Muscle layer of duodenum (tissue), 2 donors: Measurements from ENCODE around the gene MRPS27.
A peak's percentile ranks its signal among the peaks of the same experiment; 100 is the strongest.

ENCODE experiments used
- H3K27ac ChIP-seq: one replicate; pipeline ENCODE4 v1.7.0; 2013; ENCODE audit warnings: mild to moderate bottlenecking, low read length
- H3K27me3 ChIP-seq: one replicate; pipeline ENCODE4 v1.7.0; 2013; ENCODE audit warnings: low read depth, mild to moderate bottlenecking, control low read depth, low read length
- H3K36me3 ChIP-seq, 2 donors: one replicate each; pipeline ENCODE4 v1.7.0; 2013; ENCODE audit warnings: low read length in 2 of 2, control low read depth in 1 of 2, mild to moderate bottlenecking in 1 of 2; ENCODE audit not compliant: insufficient read depth in 2 of 2, control insufficient read depth in 1 of 2
- H3K4me1 ChIP-seq, 2 donors: one replicate each; pipeline ENCODE4 v1.7.0; 2013; ENCODE audit warnings: low read length in 2 of 2, mild to moderate bottlenecking in 2 of 2, control low read depth in 1 of 2, moderate library complexity in 1 of 2; ENCODE audit not compliant: insufficient read depth in 2 of 2, control insufficient read depth in 1 of 2
- H3K4me3 ChIP-seq, 2 donors: one replicate each; pipeline ENCODE4 v1.7.0; 2013; ENCODE audit warnings: low read length in 2 of 2, low read depth in 1 of 2, mild to moderate bottlenecking in 1 of 2
- H3K9me3 ChIP-seq, 2 donors: one replicate each; pipeline ENCODE4 v1.7.0; 2013; ENCODE audit warnings: low read length in 2 of 2, control low read depth in 1 of 2, mild to moderate bottlenecking in 1 of 2; ENCODE audit not compliant: control insufficient read depth in 1 of 2
- donor health status: healthy.

MRPS27 gene

GRCh38 chr5:72288924-72289323 lies 31.1 kb downstream of the MRPS27 start:
- H3K27me3 ChIP-seq: no peaks in the 10 kb centered on the region
- H3K36me3 ChIP-seq: peaks cover 0 to 6% of the 10 kb centered on the region in 2 donors
- H3K4me1 ChIP-seq: peaks cover 0 to 5% of the 10 kb centered on the region in 2 donors
- no peak overlapping the region for H3K4me3 ChIP-seq
- H3K9me3 ChIP-seq: no peaks in the 10 kb centered on the region
- H3K27ac ChIP-seq: no peak overlapping the region

DNA sequence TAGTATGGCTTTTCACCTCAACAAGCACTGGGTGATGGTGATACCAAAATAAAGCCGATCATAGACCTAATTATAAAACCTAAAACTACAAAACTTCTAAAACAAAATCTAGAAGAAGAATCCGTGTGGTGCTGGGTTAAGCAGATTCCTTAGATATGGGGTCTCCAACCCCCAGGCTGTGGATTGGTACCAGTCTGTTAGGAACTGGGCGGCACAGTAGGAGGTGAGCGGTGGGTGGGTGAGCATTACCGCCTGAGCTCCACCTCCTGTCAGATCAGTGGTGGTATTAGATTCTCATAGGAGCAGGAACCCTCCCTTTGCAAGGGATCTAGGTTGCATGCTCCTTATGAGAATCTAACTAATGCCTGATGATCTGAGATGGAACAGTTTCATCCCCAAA lies 33.2 kb downstream of the MRPS27 start:
- peaks cover 0 to 6% of the 10 kb centered on the region in 2 donors for H3K36me3 ChIP-seq
- peaks cover 0 to 11% of the 10 kb centered on the region in 2 donors for H3K4me1 ChIP-seq
- H3K27ac ChIP-seq: no peak overlapping the region
- H3K4me3 ChIP-seq: no peak overlapping the region
- H3K27me3 ChIP-seq: no peaks in the 10 kb centered on the region
- H3K9me3 ChIP-seq: no peaks in the 10 kb centered on the region

GRCh38 chr5:72285424-72285821 lies 34.6 kb downstream of the MRPS27 start:
- peaks cover 0 to 6% of the 10 kb centered on the region in 2 donors for H3K36me3 ChIP-seq
- H3K4me3 ChIP-seq: no peak overlapping the region
- peaks cover 0 to 18% of the 10 kb centered on the region in 2 donors for H3K4me1 ChIP-seq
- H3K27ac ChIP-seq: no peak overlapping the region
- no peaks in the 10 kb centered on the region for H3K9me3 ChIP-seq
- no peaks in the 10 kb centered on the region for H3K27me3 ChIP-seq

- H3K4me3 ChIP-seq: no peak overlapping the region
- no peaks in the 10 kb centered on the region for H3K27me3 ChIP-seq
- H3K27ac ChIP-seq: no peak overlapping the region
- peaks cover 0 to 20% of the 10 kb centered on the region in 2 donors for H3K4me1 ChIP-seq
- H3K36me3 ChIP-seq: no peaks in the 10 kb centered on the region
- no peaks in the 10 kb centered on the region for H3K9me3 ChIP-seq
Observed at GRCh38 chr5:72284559-72285423, 35.2 kb downstream of the MRPS27 start.

- H3K4me3 ChIP-seq: no peak overlapping the region
- peaks cover 0 to 6% of the 10 kb centered on the region in 2 donors for H3K36me3 ChIP-seq
- H3K27me3 ChIP-seq: no peaks in the 10 kb centered on the region
- H3K27ac ChIP-seq: no peak overlapping the region
- peaks cover 0 to 20% of the 10 kb centered on the region in 2 donors for H3K4me1 ChIP-seq
- H3K9me3 ChIP-seq: no peaks in the 10 kb centered on the region
Observed at GRCh38 chr5:72283358-72283757, 36.7 kb downstream of the MRPS27 start.

- no peak overlapping the region for H3K4me3 ChIP-seq
- H3K36me3 ChIP-seq: peaks cover 0 to 6% of the 10 kb centered on the region in 2 donors
- H3K4me1 ChIP-seq: peaks cover 0 to 20% of the 10 kb centered on the region in 2 donors
- H3K27me3 ChIP-seq: no peaks in the 10 kb centered on the region
- no peaks in the 10 kb centered on the region for H3K9me3 ChIP-seq
- peak overlapping the region; percentile 34 for H3K27ac ChIP-seq
Observed at GRCh38 chr5:72282878-72283277, 37.2 kb downstream of the MRPS27 start.

DNA sequence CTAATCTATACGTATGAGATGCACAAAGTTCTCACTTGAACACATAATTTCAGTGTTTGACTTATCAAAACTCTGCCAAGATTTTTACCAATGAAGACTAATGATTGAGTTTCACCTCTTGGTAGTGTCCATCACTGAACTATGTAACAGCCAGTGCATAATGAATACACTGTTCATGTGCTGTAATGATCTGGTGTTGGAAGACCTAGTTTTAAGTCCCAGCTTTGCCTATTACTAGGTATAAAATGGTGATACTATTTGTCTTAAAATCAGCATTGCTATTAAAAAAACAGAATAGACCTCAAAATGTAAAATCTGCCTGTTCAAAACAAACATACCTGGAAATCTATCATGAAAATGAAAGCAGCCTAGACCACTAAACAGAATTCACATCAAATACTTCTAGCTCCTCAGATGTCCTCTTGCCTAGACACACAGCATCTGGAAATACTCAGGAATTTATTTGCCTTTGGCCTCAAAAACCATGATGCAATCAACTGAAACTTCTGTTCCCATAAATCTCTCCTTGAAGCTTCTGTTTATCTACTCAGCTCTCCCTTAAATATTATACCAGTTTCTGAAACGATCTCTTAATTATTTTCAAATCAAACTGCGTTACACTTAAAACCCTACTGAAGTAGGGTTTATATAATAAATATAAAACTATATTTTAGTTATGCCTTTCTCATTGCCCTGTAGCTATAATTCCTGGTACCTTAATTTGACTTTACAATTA lies 38.1 kb downstream of the MRPS27 start:
- Histone ChIP-seq H3K27me3 (no peaks in the 10 kb centered on the region), H3K4me3 (no peak overlapping the region), H3K9me3 (no peaks in the 10 kb centered on the region), H3K4me1 (peaks cover 0 to 20% of the 10 kb centered on the region in 2 donors), H3K36me3 (peaks cover 0 to 6% of the 10 kb centered on the region in 2 donors), H3K27ac (no peak overlapping the region)

DNA sequence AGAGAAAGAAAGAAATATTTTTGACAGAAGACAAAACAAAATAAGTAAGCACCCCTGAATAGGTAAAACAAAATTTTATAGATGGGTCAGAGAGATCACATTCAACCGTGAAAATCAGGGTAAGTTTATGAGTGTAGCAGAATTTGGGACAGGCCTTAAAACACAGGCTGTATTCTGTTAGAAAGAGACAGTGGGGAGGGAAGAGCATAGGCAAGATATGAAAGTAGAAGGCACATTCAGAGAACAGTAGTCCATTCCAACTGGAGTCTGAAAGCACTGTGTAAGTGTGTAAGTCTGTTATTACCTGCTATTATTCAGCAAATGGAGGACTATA lies 38.6 kb downstream of the MRPS27 start:
- H3K27ac ChIP-seq: no peak overlapping the region
- H3K36me3 ChIP-seq: peaks cover 0 to 6% of the 10 kb centered on the region in 2 donors
- H3K4me3 ChIP-seq: no peak overlapping the region
- H3K27me3 ChIP-seq: no peaks in the 10 kb centered on the region
- peaks cover 0 to 1% of the 10 kb centered on the region in 2 donors for H3K9me3 ChIP-seq
- H3K4me1 ChIP-seq: peaks cover 0 to 20% of the 10 kb centered on the region in 2 donors

GRCh38 chr5:72280581-72281069 lies 39.4 kb downstream of the MRPS27 start:
- Histone ChIP-seq H3K27me3 (no peaks in the 10 kb centered on the region), H3K4me3 (no peak overlapping the region), H3K9me3 (peaks cover 0 to 5% of the 10 kb centered on the region in 2 donors), H3K27ac (no peak overlapping the region), H3K4me1 (peaks cover 0 to 20% of the 10 kb centered on the region in 2 donors), H3K36me3 (peaks cover 0 to 6% of the 10 kb centered on the region in 2 donors)

DNA sequence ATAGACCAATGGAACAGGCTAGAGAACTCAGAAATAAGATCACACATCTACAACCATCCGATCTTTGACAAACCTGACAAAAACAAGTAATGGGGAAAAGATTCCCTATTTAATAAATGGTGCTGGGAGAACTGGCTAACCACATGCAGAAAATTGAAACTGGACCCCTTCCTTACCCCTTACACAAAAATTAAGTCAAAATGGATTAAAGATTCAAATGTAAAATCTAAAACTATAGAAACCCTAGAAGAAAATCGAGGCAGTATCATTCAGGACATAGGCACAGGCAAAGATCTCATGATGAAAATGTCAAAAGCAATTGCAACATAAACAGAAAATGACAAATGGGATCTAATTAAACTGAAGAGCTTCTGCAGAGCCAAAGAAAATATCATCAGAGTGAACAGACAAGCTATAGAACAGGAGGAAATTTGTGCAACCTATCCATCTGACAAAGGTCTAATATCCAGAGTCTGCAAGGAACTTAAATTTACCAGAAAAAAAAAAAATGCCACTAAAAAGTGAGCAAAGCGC lies 43.8 kb downstream of the MRPS27 start:
- H3K27ac ChIP-seq: no peak overlapping the region
- peaks cover 0 to 5% of the 10 kb centered on the region in 2 donors for H3K9me3 ChIP-seq
- no peaks in the 10 kb centered on the region for H3K27me3 ChIP-seq
- peaks cover 0 to 6% of the 10 kb centered on the region in 2 donors for H3K36me3 ChIP-seq
- H3K4me1 ChIP-seq: peaks cover 0 to 9% of the 10 kb centered on the region in 2 donors
- H3K4me3 ChIP-seq: no peak overlapping the region

GRCh38 chr5:72273547-72273946 lies 46.5 kb downstream of the MRPS27 start:
- no peaks in the 10 kb centered on the region for H3K27me3 ChIP-seq
- no peaks in the 10 kb centered on the region for H3K4me1 ChIP-seq
- no peak overlapping the region for H3K27ac ChIP-seq
- peaks cover 0 to 5% of the 10 kb centered on the region in 2 donors for H3K9me3 ChIP-seq
- H3K4me3 ChIP-seq: no peak overlapping the region
- H3K36me3 ChIP-seq: no peaks in the 10 kb centered on the region
